GM12878 (cell line): ENCODE measurements around the gene TTC38.

Source experiments
- CTCF ChIP-seq, 3 experiments: IDR thresholded peaks in 2 of 3; conservative IDR thresholded peaks in 1 of 3; 2 replicates each; pipeline ENCODE4 v1.5.1; 2011; ENCODE audit warnings: low read depth in 3 of 3, low read length in 3 of 3, mild to moderate bottlenecking in 3 of 3, control low read depth in 2 of 3, moderate library complexity in 2 of 3, inconsistent platforms in 1 of 3, mixed read lengths in 1 of 3; ENCODE audit not compliant: control insufficient read depth in 2 of 3, insufficient read depth in 1 of 3; ENCODE audit errors: extremely low read depth in 1 of 3
- DPF2 ChIP-seq: fragments of 450-650 bp; IDR thresholded peaks from 2 replicates; pipeline ENCODE4 v1.6.1; 2017; ENCODE audit warnings: mild to moderate bottlenecking
- JUNB ChIP-seq: IDR thresholded peaks from 2 replicates; pipeline ENCODE4 v1.6.1; 2016; ENCODE audit warnings: antibody characterized with exemption, mild to moderate bottlenecking
- KDM1A ChIP-seq: fragments of 200-600 bp; sonication (generic); IDR thresholded peaks from 2 replicates; pipeline ENCODE4 v1.6.1; 2016; ENCODE audit warnings: borderline replicate concordance
- NFXL1 ChIP-seq: fragments of 450-650 bp; IDR thresholded peaks from 2 replicates; pipeline ENCODE4 v1.6.1; 2017; ENCODE audit warnings: antibody characterized with exemption, mild to moderate bottlenecking, borderline replicate concordance
- NFYB ChIP-seq: IDR thresholded peaks from 2 replicates; pipeline ENCODE4 v1.6.1; 2011; ENCODE audit warnings: low read depth, mild to moderate bottlenecking, low read length, improper control_type of control experiment, moderate library complexity; ENCODE audit not compliant: insufficient read depth
- NRF1 ChIP-seq: conservative IDR thresholded peaks from 2 replicates; pipeline ENCODE4 v1.6.1; 2011; ENCODE audit warnings: mild to moderate bottlenecking, low read depth, low read length, improper control_type of control experiment
- PAX5 ChIP-seq: IDR thresholded peaks from 2 replicates; pipeline ENCODE4 v1.6.1; 2011; ENCODE audit warnings: low read depth, low read length, borderline replicate concordance
- POLR2A ChIP-seq: IDR thresholded peaks from 2 replicates; pipeline ENCODE4 v1.6.1; 2011; ENCODE audit warnings: low read depth, mild to moderate bottlenecking, low read length
- RFX5 ChIP-seq: IDR thresholded peaks from 2 replicates; pipeline ENCODE4 v1.6.1; 2011; ENCODE audit warnings: low read depth, low read length, improper control_type of control experiment
- TF ChIP-seq, protein P1 (sequence below): IDR thresholded peaks from 2 replicates; pipeline ENCODE4 v1.6.1; 2011; ENCODE audit warnings: low read depth, low read length, improper control_type of control experiment, borderline replicate concordance
- TF ChIP-seq, protein P2 (sequence below): fragments of 450-650 bp; IDR thresholded peaks from 2 replicates; pipeline ENCODE4 v1.6.1; 2017; ENCODE audit warnings: antibody characterized with exemption, mild to moderate bottlenecking, moderate library complexity

- TF ChIP-seq, protein P1, sequence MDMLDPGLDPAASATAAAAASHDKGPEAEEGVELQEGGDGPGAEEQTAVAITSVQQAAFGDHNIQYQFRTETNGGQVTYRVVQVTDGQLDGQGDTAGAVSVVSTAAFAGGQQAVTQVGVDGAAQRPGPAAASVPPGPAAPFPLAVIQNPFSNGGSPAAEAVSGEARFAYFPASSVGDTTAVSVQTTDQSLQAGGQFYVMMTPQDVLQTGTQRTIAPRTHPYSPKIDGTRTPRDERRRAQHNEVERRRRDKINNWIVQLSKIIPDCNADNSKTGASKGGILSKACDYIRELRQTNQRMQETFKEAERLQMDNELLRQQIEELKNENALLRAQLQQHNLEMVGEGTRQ, result no peak
- TF ChIP-seq PAX5 (no peak), NFXL1 (no peak), CTCF (IDR thresholded peaks at IDR 0.05 in 2 of 3, conservative IDR thresholded peaks at IDR 0.05 in 1 of 3; ENCODE audit: control insufficient read depth in 2 of 3, extremely low read depth in 1 of 3, insufficient read depth in 1 of 3, low read depth in 3 of 3, low read length in 3 of 3) (no peak), NRF1 (no peak), NFYB (no peak), KDM1A (no peak), JUNB (no peak), DPF2 (no peak), RFX5 (no peak), POLR2A (no peak)
- TF ChIP-seq, protein P2, sequence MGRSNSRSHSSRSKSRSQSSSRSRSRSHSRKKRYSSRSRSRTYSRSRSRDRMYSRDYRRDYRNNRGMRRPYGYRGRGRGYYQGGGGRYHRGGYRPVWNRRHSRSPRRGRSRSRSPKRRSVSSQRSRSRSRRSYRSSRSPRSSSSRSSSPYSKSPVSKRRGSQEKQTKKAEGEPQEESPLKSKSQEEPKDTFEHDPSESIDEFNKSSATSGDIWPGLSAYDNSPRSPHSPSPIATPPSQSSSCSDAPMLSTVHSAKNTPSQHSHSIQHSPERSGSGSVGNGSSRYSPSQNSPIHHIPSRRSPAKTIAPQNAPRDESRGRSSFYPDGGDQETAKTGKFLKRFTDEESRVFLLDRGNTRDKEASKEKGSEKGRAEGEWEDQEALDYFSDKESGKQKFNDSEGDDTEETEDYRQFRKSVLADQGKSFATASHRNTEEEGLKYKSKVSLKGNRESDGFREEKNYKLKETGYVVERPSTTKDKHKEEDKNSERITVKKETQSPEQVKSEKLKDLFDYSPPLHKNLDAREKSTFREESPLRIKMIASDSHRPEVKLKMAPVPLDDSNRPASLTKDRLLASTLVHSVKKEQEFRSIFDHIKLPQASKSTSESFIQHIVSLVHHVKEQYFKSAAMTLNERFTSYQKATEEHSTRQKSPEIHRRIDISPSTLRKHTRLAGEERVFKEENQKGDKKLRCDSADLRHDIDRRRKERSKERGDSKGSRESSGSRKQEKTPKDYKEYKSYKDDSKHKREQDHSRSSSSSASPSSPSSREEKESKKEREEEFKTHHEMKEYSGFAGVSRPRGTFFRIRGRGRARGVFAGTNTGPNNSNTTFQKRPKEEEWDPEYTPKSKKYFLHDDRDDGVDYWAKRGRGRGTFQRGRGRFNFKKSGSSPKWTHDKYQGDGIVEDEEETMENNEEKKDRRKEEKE, result no peak
Measured at GRCh38 chr22:46320166-46320710, 52.4 kb downstream of the TTC38 start.
